Caco-2 (cell line): ENCODE results near the gene GPC5. TPM values are rescaled to one million over a fixed set of nuclear protein-coding genes. Genes with fewer than 3 reads are reported as not detected.

Experiments
- BruUV-seq: library from RNA; stranded (reverse); fragments of 400-500 nt; replicated peaks from 2 replicates; lab custom pipeline; 2021; lab: Mats Ljungman, UMichigan
- CTCF ChIA-PET: fragments of 300-600 bp; sonication (Branson Sonifier 250); formaldehyde crosslinking; loops from one replicate; lab custom pipeline; 2022; ENCODE audit warnings: antibody characterized with exemption; lab: Charles Lee
- POLR2A ChIA-PET: fragments of 300-600 bp; sonication (Branson Sonifier 250); formaldehyde crosslinking; loops from one replicate; lab custom pipeline; 2022; ENCODE audit warnings: antibody characterized with exemption; lab: Charles Lee
- DNase-seq, 2 experiments: peaks; one replicate each; pipeline versions ENCODE4 v3.0.0 to v3.0.0-alpha.2; 2020 to 2022
- H3K27me3 ChIP-seq: replicated peaks from 2 replicates; pipeline ENCODE4 v1.6.0; 2011; ENCODE audit warnings: low read length; ENCODE audit not compliant: control insufficient read depth, insufficient read depth
- H3K36me3 ChIP-seq: 2 replicates; pipeline ENCODE4 v1.5.1; 2011; ENCODE audit warnings: low read length; ENCODE audit not compliant: control insufficient read depth, insufficient read depth
- H3K4me1 ChIP-seq: fragments of 250-450 bp; sonication (Bioruptor Pico); 2 replicates; pipeline ENCODE4 v1.5.1; 2020; ENCODE audit warnings: mild to moderate bottlenecking
- H3K4me3 ChIP-seq: 2 replicates; pipeline ENCODE4 v1.5.1; 2011; ENCODE audit warnings: low read depth, mild to moderate bottlenecking, control low read depth, low read length
- H3K9me3 ChIP-seq: fragments of 250-450 bp; sonication (Bioruptor Pico); 2 replicates; pipeline ENCODE4 v1.5.1; 2020; ENCODE audit warnings: mild to moderate bottlenecking, moderate library complexity
- H3K27ac Mint-ChIP-seq: one replicate; pipeline ENCODE4 v1.8.0; 2022; ENCODE audit warnings: mixed read lengths; ENCODE audit not compliant: unreplicated experiment
- H3K27me3 Mint-ChIP-seq: one replicate; pipeline ENCODE4 v1.8.0; 2022; ENCODE audit warnings: mixed read lengths; ENCODE audit not compliant: insufficient read depth, unreplicated experiment
- H3K36me3 Mint-ChIP-seq: one replicate; pipeline ENCODE4 v1.8.0; 2022; ENCODE audit warnings: mild to moderate bottlenecking, mixed read lengths; ENCODE audit not compliant: insufficient read depth, unreplicated experiment
- H3K4me1 Mint-ChIP-seq: one replicate; pipeline ENCODE4 v1.8.0; 2022; ENCODE audit warnings: low read depth, mixed read lengths; ENCODE audit not compliant: unreplicated experiment
- H3K4me3 Mint-ChIP-seq: one replicate; pipeline ENCODE4 v1.8.0; 2022; ENCODE audit warnings: mild to moderate bottlenecking, moderate library complexity, mixed read lengths; ENCODE audit not compliant: unreplicated experiment
- H3K9me3 Mint-ChIP-seq: one replicate; pipeline ENCODE4 v1.8.0; 2022; ENCODE audit warnings: mixed read lengths; ENCODE audit not compliant: unreplicated experiment
- CTCF ChIP-seq, 2 experiments: fragments of 200-600 bp in 1 of 2; IDR thresholded peaks; 1 replicate in 1 of 2; 2 replicates in 1 of 2; pipeline versions ENCODE4 v1.5.1 to v1.8.0; 2011 to 2022; ENCODE audit warnings: antibody characterized with exemption in 1 of 2, control low read depth in 1 of 2, inconsistent platforms in 1 of 2, low read depth in 1 of 2, low read length in 1 of 2, mild to moderate bottlenecking in 1 of 2, moderate library complexity in 1 of 2; ENCODE audit not compliant: insufficient read depth in 1 of 2, severe bottlenecking in 1 of 2, unreplicated experiment in 1 of 2
- intact Hi-C: fragments of 100-400 bp; cut with micrococcal nuclease; formaldehyde crosslinking; loops from one replicate; pipeline ENCODE4 v1.10.0; 2022; ENCODE audit not compliant: unreplicated experiment
- total RNA-seq: library from RNA; stranded (reverse); gene quantifications from 2 replicates; pipeline ENCODE4 v1.2.3, GENCODE V29; 2022

Gene GPC5
- total RNA-seq, 1 experiment from 2014 or later: 4.1 TPM

GRCh38 chr13:91962946-91963345, 564.5 kb downstream of the GPC5 start:
- DNase-seq: no peak
- Mint-ChIP-seq H3K27ac (no peak overlapping the region), H3K27me3 (no peaks in the 10 kb centered on the region), H3K36me3 (no peaks in the 10 kb centered on the region), H3K9me3 (peaks cover 6% of the 10 kb centered on the region), H3K4me3 (no peak overlapping the region), H3K4me1 (no peaks in the 10 kb centered on the region)
- TF ChIP-seq CTCF (IDR thresholded peaks at IDR 0.05; ENCODE audit: insufficient read depth in 1 of 2, low read depth in 1 of 2, low read length in 1 of 2, severe bottlenecking in 1 of 2, unreplicated experiment in 1 of 2): no peak
- no TSS peak for BruUV-seq
- Histone ChIP-seq H3K36me3 (no peaks in the 10 kb centered on the region), H3K4me1 (no peaks in the 10 kb centered on the region), H3K9me3 (no peaks in the 10 kb centered on the region), H3K27me3 (no peaks in the 10 kb centered on the region), H3K4me3 (no peak overlapping the region)
- intact Hi-C loops: no loop called here
- CTCF ChIA-PET: no interaction called here
- POLR2A ChIA-PET: no interaction called here

DNA sequence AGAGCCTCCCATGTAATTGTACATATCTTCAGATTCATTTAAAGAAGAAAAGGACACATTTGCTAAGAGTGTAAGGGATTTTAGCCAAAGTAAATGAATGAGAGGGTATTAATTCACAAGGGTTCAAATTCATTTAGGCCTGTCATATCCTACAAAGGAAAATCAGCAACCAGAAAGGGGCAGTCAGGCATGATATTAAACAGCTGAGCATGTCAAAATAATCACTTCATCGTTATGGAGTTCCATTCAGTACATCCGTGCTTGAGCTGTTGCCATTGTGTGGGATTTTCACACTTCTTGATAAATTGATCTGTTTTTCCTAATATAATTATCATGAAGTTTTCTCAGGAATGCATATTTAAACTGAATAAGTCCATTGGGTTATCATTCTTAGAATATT, 567.1 kb downstream of the GPC5 start:
- intact Hi-C loops: no loop called here
- Histone ChIP-seq H3K27me3 (no peaks in the 10 kb centered on the region), H3K4me1 (no peaks in the 10 kb centered on the region), H3K4me3 (no peak overlapping the region), H3K36me3 (no peaks in the 10 kb centered on the region), H3K9me3 (no peaks in the 10 kb centered on the region)
- Mint-ChIP-seq H3K27ac (no peak overlapping the region), H3K9me3 (peaks cover 6% of the 10 kb centered on the region), H3K36me3 (no peaks in the 10 kb centered on the region), H3K27me3 (peaks cover 3% of the 10 kb centered on the region), H3K4me1 (no peaks in the 10 kb centered on the region), H3K4me3 (no peak overlapping the region)
- ChIA-PET CTCF (no interaction called here), POLR2A (no interaction called here)
- TF ChIP-seq CTCF (IDR thresholded peaks at IDR 0.05; ENCODE audit: insufficient read depth in 1 of 2, low read depth in 1 of 2, low read length in 1 of 2, severe bottlenecking in 1 of 2, unreplicated experiment in 1 of 2): no peak
- BruUV-seq: no TSS peak
- DNase-seq: no peak

DNA sequence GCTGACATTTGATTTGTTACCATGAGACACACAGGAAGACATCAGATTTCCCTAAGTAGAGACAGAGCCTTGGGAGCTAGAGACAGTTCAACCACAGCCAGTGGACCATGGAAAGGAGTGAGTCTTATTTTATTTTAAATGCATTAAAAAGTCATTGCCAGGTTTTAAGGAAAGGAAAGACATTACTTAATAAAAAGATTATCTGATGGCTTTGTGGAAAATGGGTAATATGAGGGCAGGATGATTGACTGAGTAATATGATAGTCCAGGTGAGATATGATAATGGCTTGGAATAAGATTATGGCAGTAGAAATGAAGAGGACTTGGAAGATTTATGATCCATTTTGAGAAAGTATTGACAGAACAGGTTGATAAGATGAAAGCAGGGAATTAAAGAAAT, 580.1 kb downstream of the GPC5 start:
- H3K27me3 Mint-ChIP-seq: no peaks in the 10 kb centered on the region
- POLR2A ChIA-PET: no interaction called here
- intact Hi-C loops: no loop called here
- H3K4me3 Mint-ChIP-seq: no peak overlapping the region
- no peak for TF ChIP-seq CTCF (IDR thresholded peaks at IDR 0.05; ENCODE audit: insufficient read depth in 1 of 2, low read depth in 1 of 2, low read length in 1 of 2, severe bottlenecking in 1 of 2, unreplicated experiment in 1 of 2)
- H3K4me1 Mint-ChIP-seq: no peaks in the 10 kb centered on the region
- no peak for DNase-seq
- CTCF ChIA-PET: no interaction called here
- H3K27ac Mint-ChIP-seq: no peak overlapping the region
- no peaks in the 10 kb centered on the region for H3K36me3 Mint-ChIP-seq
- Histone ChIP-seq H3K4me1 (no peaks in the 10 kb centered on the region), H3K27me3 (no peaks in the 10 kb centered on the region), H3K4me3 (no peak overlapping the region), H3K9me3 (peaks cover 6% of the 10 kb centered on the region; the same call in 1 of the 2 replicates), H3K36me3 (no peaks in the 10 kb centered on the region)
- no TSS peak for BruUV-seq
- H3K9me3 Mint-ChIP-seq: peaks cover 9% of the 10 kb centered on the region
